ENCODE measurements around the gene TMUB2.

DNA sequence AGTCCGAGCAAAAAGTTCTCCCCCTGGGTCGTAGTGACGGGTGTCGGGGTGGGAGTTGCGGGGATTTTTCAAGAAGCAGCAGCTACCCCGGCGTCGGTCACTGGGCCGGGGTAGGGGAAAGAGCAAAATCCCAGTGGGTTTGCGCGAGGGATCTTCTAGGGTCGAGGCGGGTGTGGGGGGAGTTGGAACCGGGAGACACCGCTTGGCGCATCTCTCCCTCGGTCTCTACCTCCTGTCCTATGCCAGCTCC is 35.0 kb downstream of the TMUB2 start:
- TF ChIP-seq MXI1 (conservative IDR thresholded peaks at IDR 0.05; ENCODE audit: poor library complexity, severe bottlenecking) (no peak), SMC3 (conservative IDR thresholded peaks at IDR 0.05; ENCODE audit: poor library complexity) (no peak)
